ENCODE measurements around the gene GIGYF2. TPM values are rescaled to one million over a fixed set of nuclear protein-coding genes. Genes with fewer than 3 reads are reported as not detected.

The GIGYF2 gene
- polyA plus RNA-seq, 1 donor from 2014 or later = 52.6 TPM

- H3K36me3 ChIP-seq (ENCODE audit: insufficient read depth, low read length) = peaks cover 26% of the 10 kb centered on the region
- H3K4me3 ChIP-seq (ENCODE audit: low read length) = no peak overlapping the region
- H3K4me2 ChIP-seq (ENCODE audit: low read length) = no peak overlapping the region
- H2AFZ ChIP-seq (ENCODE audit: low read depth, low read length) = no peak overlapping the region
- H3F3A ChIP-seq (ENCODE audit: insufficient read depth, low read length, poor library complexity, severe bottlenecking) = no peaks in the 10 kb centered on the region
- H3K9ac ChIP-seq (ENCODE audit: low read length) = no peak overlapping the region
- no peaks in the 10 kb centered on the region for H3K27me3 ChIP-seq (ENCODE audit: insufficient read depth, low read depth, low read length)
- H3K79me2 ChIP-seq (replicated peaks; ENCODE audit: insufficient read depth, low read length) = no peaks in the 10 kb centered on the region
- H3K9me3 ChIP-seq (ENCODE audit: low read length) = no peaks in the 10 kb centered on the region
- TF ChIP-seq RAD21 (conservative IDR thresholded peaks at IDR 0.05) (no peak), TAF1 (IDR thresholded peaks at IDR 0.05; ENCODE audit: low read depth) (no peak), EZH2 (IDR thresholded peaks at IDR 0.05; ENCODE audit: borderline replicate concordance, insufficient read depth, low read length, poor library complexity, severe bottlenecking) (no peak), CTCF (IDR thresholded peaks at IDR 0.05; ENCODE audit: poor library complexity, severe bottlenecking) (no peak), MXI1 (conservative IDR thresholded peaks at IDR 0.05; ENCODE audit: poor library complexity, severe bottlenecking) (no peak), EP300 (conservative IDR thresholded peaks at IDR 0.05; ENCODE audit: poor library complexity, severe bottlenecking) (no peak), POLR2AphosphoS5 (IDR thresholded peaks at IDR 0.05) (no peak), SMC3 (conservative IDR thresholded peaks at IDR 0.05; ENCODE audit: poor library complexity) (no peak)
- TF ChIP-seq, protein P1, sequence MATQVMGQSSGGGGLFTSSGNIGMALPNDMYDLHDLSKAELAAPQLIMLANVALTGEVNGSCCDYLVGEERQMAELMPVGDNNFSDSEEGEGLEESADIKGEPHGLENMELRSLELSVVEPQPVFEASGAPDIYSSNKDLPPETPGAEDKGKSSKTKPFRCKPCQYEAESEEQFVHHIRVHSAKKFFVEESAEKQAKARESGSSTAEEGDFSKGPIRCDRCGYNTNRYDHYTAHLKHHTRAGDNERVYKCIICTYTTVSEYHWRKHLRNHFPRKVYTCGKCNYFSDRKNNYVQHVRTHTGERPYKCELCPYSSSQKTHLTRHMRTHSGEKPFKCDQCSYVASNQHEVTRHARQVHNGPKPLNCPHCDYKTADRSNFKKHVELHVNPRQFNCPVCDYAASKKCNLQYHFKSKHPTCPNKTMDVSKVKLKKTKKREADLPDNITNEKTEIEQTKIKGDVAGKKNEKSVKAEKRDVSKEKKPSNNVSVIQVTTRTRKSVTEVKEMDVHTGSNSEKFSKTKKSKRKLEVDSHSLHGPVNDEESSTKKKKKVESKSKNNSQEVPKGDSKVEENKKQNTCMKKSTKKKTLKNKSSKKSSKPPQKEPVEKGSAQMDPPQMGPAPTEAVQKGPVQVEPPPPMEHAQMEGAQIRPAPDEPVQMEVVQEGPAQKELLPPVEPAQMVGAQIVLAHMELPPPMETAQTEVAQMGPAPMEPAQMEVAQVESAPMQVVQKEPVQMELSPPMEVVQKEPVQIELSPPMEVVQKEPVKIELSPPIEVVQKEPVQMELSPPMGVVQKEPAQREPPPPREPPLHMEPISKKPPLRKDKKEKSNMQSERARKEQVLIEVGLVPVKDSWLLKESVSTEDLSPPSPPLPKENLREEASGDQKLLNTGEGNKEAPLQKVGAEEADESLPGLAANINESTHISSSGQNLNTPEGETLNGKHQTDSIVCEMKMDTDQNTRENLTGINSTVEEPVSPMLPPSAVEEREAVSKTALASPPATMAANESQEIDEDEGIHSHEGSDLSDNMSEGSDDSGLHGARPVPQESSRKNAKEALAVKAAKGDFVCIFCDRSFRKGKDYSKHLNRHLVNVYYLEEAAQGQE (IDR thresholded peaks at IDR 0.05; ENCODE audit: borderline replicate concordance) = no peak
- H3K9me2 ChIP-seq (ENCODE audit: insufficient read depth, low read length) = no peaks in the 10 kb centered on the region
- no peak overlapping the region for H3K27ac ChIP-seq (ENCODE audit: low read length)
- H4K20me1 ChIP-seq (ENCODE audit: insufficient read depth) = no peaks in the 10 kb centered on the region
Observed at GRCh38 chr2:232793271-232793670, 96.1 kb downstream of the GIGYF2 start.

- H3K4me3 ChIP-seq (ENCODE audit: low read length) = no peak overlapping the region
- no peaks in the 10 kb centered on the region for H3K79me2 ChIP-seq (replicated peaks; ENCODE audit: insufficient read depth, low read length)
- no peak overlapping the region for H2AFZ ChIP-seq (ENCODE audit: low read depth, low read length)
- no peak overlapping the region for H3K27ac ChIP-seq (ENCODE audit: low read length)
- H4K20me1 ChIP-seq (ENCODE audit: insufficient read depth) = no peaks in the 10 kb centered on the region
- H3K27me3 ChIP-seq (ENCODE audit: insufficient read depth, low read depth, low read length) = no peaks in the 10 kb centered on the region
- H3K4me2 ChIP-seq (ENCODE audit: low read length) = no peak overlapping the region
- no peaks in the 10 kb centered on the region for H3K9me3 ChIP-seq (ENCODE audit: low read length)
- H3F3A ChIP-seq (ENCODE audit: insufficient read depth, low read length, poor library complexity, severe bottlenecking) = no peaks in the 10 kb centered on the region
- no peak overlapping the region for H3K9ac ChIP-seq (ENCODE audit: low read length)
- H3K36me3 ChIP-seq (ENCODE audit: insufficient read depth, low read length) = peaks cover 26% of the 10 kb centered on the region
- no peaks in the 10 kb centered on the region for H3K9me2 ChIP-seq (ENCODE audit: insufficient read depth, low read length)
- no peak for TF ChIP-seq RAD21 (conservative IDR thresholded peaks at IDR 0.05)
- TF ChIP-seq, protein P1 (IDR thresholded peaks at IDR 0.05; ENCODE audit: borderline replicate concordance) = no peak
- no peak for TF ChIP-seq SMC3 (conservative IDR thresholded peaks at IDR 0.05; ENCODE audit: poor library complexity)
- no peak for TF ChIP-seq CTCF (IDR thresholded peaks at IDR 0.05; ENCODE audit: poor library complexity, severe bottlenecking)
- TF ChIP-seq POLR2AphosphoS5 (IDR thresholded peaks at IDR 0.05) = no peak
- no peak for TF ChIP-seq TAF1 (IDR thresholded peaks at IDR 0.05; ENCODE audit: low read depth)
- TF ChIP-seq EZH2 (IDR thresholded peaks at IDR 0.05; ENCODE audit: borderline replicate concordance, insufficient read depth, low read length, poor library complexity, severe bottlenecking) = no peak
- TF ChIP-seq MXI1 (conservative IDR thresholded peaks at IDR 0.05; ENCODE audit: poor library complexity, severe bottlenecking) = no peak
- no peak for TF ChIP-seq EP300 (conservative IDR thresholded peaks at IDR 0.05; ENCODE audit: poor library complexity, severe bottlenecking)
Observed at GRCh38 chr2:232794981-232795380, 97.8 kb downstream of the GIGYF2 start.

All from neural cell (in vitro differentiated cells).